MM.1S (cell line): ENCODE data around the gene BACE2.

Experiments
- EZH2 ChIP-seq: fragments of 300-600 bp; sonication (generic); optimal IDR thresholded peaks from 2 replicates; pipeline ENCODE3; 2017; ENCODE audit warnings: low read depth, mild to moderate bottlenecking, antibody characterized with exemption, low read length, mixed read lengths
- EZH2phosphoT487 ChIP-seq: fragments of 300-600 bp; sonication (generic); IDR thresholded peaks from 2 replicates; pipeline ENCODE4 v1.6.1; 2018; ENCODE audit warnings: antibody characterized with exemption, low read length
- TF ChIP-seq, protein P1 (sequence below): fragments of 300-600 bp; sonication (generic); IDR thresholded peaks from 2 replicates; pipeline ENCODE4 v1.5.1; 2016; ENCODE audit warnings: antibody characterized with exemption, low read length, mixed read lengths

DNA sequence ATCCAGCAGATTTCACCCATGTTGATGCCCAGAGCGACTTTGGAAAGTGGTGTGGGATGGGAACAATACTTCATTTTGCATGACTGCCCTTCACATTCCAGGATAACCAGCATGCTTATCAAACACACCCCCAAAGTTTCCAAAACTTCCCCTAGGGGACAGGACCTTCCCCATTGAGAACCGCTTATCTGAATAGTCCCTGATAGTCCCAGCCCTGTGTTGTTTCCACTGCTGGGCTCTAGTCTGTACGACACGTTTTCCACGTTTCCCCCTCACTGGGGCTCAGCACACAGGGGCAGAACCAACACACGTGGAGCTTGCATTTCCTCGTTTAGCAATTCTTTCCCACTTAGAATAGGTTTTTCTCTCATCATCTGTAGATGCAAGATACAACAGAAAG lies 61.0 kb downstream of the BACE2 start:
- TF ChIP-seq EZH2phosphoT487 (no peak), EZH2 (no peak)
- TF ChIP-seq, protein P1, sequence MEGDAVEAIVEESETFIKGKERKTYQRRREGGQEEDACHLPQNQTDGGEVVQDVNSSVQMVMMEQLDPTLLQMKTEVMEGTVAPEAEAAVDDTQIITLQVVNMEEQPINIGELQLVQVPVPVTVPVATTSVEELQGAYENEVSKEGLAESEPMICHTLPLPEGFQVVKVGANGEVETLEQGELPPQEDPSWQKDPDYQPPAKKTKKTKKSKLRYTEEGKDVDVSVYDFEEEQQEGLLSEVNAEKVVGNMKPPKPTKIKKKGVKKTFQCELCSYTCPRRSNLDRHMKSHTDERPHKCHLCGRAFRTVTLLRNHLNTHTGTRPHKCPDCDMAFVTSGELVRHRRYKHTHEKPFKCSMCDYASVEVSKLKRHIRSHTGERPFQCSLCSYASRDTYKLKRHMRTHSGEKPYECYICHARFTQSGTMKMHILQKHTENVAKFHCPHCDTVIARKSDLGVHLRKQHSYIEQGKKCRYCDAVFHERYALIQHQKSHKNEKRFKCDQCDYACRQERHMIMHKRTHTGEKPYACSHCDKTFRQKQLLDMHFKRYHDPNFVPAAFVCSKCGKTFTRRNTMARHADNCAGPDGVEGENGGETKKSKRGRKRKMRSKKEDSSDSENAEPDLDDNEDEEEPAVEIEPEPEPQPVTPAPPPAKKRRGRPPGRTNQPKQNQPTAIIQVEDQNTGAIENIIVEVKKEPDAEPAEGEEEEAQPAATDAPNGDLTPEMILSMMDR, result no peak
